Measurements from ENCODE around the gene ADCK2. TPM values are rescaled to one million over a fixed set of nuclear protein-coding genes. Genes with fewer than 3 reads are reported as not detected.

ADCK2 gene
- total RNA-seq, 4 donors from 2014 or later = 31.6 to 43.8 (median 37.4) TPM

DNA sequence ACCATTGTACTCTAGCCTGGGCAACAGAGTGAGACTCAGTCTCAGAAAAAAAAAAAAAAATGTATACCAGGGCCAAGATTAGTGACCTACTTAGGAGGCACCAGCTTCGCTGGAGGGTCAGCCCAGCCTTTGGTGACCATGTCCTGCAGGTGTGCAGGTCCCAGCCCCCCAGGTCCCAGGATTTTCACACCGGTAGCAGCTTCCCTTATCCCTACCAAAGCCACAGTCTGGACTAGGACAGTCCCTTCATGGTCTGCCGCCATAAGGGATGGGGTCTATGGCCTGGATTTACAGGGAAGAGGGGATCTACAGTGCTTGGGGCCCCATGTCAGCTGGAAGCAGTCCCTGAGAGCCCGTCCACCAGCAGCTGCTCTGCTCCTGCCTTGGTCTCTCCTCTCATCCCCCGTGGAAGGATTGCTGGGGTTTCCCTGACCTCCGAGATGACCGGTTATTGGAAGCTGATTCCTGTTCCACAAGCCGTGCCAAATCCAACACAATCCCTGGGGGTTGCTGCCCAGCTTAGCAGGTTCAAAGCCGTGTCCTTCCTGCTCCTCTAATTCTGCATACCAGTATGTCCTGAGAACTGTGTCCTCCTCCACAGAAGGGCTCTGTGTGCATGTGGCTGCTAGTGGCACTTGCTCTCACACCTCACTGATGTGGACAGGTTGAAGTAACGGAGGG is 12.8 kb downstream of the ADCK2 start:
- in situ Hi-C loops (cut with MboI; ENCODE audit: low pct_ligation_motif_present in 1 of 4, low pct_unique_long_range_greater_than_20kb in 1 of 4, low sequenced_read_pairs in 3 of 4) = loop anchor here (25.0 kb wide), 1 partner anchor 327 kb away; the partner anchor contains the start of gene MRPS33 (in 4 of the 4)
- intact Hi-C loops (cut with DNase I; ENCODE audit: low total_unique reads) = no loop called here
- peaks cover 0 to 25% (median 5%) of the 10 kb centered on the region in 4 donors for H3K36me3 ChIP-seq
- DNase-seq = no peak
- no peak overlapping the region for H3K4me3 ChIP-seq
- 86 to 89% methylated on average over 1 to 10 of the region's 10 CpGs for WGBS, 2 donors (ENCODE audit: low coverage in 1 of 2)
- H3K9me3 ChIP-seq = no peaks in the 10 kb centered on the region
- no peaks in the 10 kb centered on the region for H3K27me3 ChIP-seq
- no peak overlapping the region for H3K27ac ChIP-seq
- no peaks in the 10 kb centered on the region for H3K4me1 ChIP-seq
- no peak for TF ChIP-seq POLR2AphosphoS5 (IDR thresholded peaks at IDR 0.05)
- no peak for TF ChIP-seq POLR2A (IDR thresholded peaks at IDR 0.05)
- no peak for TF ChIP-seq EP300 (IDR thresholded peaks at IDR 0.05; ENCODE audit: low read depth)

DNA sequence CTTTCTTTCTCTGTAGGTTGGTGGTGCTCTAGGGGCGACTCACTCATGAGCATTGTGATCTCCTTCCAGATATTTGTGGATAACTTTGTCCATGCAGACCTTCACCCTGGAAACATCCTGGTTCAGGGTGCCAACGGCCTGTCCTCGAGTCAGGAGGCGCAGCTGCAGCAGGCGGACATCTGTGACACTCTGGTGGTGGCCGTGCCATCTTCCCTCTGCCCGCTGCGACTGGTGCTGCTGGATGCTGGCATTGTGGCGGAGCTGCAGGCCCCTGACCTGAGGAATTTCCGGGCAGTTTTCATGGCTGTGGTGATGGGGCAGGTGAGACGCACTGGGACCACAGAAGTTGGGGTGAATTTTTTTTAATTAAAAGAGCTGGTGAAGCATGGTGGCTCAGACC is 14.2 kb downstream of the ADCK2 start:
- 96% methylated on average over 11 of the region's 11 CpGs; no CpG with 5 or more reads in 1 of the 2 donors for WGBS, 2 donors (ENCODE audit: low coverage in 1 of 2)
- intact Hi-C loops (cut with DNase I; ENCODE audit: low total_unique reads) (no loop called here), in situ Hi-C loops (cut with MboI; ENCODE audit: low pct_ligation_motif_present in 1 of 4, low pct_unique_long_range_greater_than_20kb in 1 of 4, low sequenced_read_pairs in 3 of 4) (loop anchor here (25.0 kb wide), 1 partner anchor 325 kb away; the partner anchor contains the start of gene MRPS33 (in 4 of the 4))
- no peak for DNase-seq
- H3K36me3 ChIP-seq = peaks cover 0 to 19% (median 0%) of the 10 kb centered on the region in 4 donors
- no peak overlapping the region for H3K4me3 ChIP-seq
- H3K27me3 ChIP-seq = no peaks in the 10 kb centered on the region
- H3K9me3 ChIP-seq = no peaks in the 10 kb centered on the region
- TF ChIP-seq POLR2AphosphoS5 (IDR thresholded peaks at IDR 0.05) (no peak), POLR2A (IDR thresholded peaks at IDR 0.05) (no peak), EP300 (IDR thresholded peaks at IDR 0.05; ENCODE audit: low read depth) (no peak)
- TF ChIP-seq, protein P1, sequence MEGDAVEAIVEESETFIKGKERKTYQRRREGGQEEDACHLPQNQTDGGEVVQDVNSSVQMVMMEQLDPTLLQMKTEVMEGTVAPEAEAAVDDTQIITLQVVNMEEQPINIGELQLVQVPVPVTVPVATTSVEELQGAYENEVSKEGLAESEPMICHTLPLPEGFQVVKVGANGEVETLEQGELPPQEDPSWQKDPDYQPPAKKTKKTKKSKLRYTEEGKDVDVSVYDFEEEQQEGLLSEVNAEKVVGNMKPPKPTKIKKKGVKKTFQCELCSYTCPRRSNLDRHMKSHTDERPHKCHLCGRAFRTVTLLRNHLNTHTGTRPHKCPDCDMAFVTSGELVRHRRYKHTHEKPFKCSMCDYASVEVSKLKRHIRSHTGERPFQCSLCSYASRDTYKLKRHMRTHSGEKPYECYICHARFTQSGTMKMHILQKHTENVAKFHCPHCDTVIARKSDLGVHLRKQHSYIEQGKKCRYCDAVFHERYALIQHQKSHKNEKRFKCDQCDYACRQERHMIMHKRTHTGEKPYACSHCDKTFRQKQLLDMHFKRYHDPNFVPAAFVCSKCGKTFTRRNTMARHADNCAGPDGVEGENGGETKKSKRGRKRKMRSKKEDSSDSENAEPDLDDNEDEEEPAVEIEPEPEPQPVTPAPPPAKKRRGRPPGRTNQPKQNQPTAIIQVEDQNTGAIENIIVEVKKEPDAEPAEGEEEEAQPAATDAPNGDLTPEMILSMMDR (IDR thresholded peaks at IDR 0.05) = no peak
- no peak overlapping the region for H3K27ac ChIP-seq
- no peaks in the 10 kb centered on the region for H3K4me1 ChIP-seq

DNA sequence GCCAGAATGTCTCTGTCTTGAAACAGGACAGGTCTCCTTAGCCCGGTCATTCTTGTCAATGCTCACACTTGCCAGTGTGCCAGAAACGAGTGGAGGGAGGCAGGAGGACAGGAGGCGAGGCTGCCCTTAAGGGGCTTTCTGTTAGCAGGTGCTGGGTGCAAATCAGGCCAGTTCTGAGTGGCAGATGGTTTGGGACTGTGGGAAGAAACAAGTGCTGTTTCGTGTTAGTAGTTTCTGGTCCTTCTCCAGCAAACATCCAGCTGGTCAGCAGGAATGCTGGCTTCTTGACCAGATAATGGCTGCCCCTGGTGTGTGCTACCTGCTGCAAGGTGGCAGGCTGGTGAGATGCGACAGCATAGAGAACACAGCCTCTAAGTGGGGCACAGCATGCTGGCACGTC is 15.6 kb downstream of the ADCK2 start:
- no peak for DNase-seq
- no peaks in the 10 kb centered on the region for H3K4me1 ChIP-seq
- intact Hi-C loops (cut with DNase I; ENCODE audit: low total_unique reads) = no loop called here
- H3K36me3 ChIP-seq = peaks cover 0 to 15% (median 0%) of the 10 kb centered on the region in 4 donors
- H3K9me3 ChIP-seq = no peaks in the 10 kb centered on the region
- no peak overlapping the region for H3K27ac ChIP-seq
- no peaks in the 10 kb centered on the region for H3K27me3 ChIP-seq
- 89% methylated on average over 6 of the region's 6 CpGs; no CpG with 5 or more reads in 1 of the 2 donors for WGBS, 2 donors (ENCODE audit: low coverage in 1 of 2)
- in situ Hi-C loops (cut with MboI; ENCODE audit: low pct_ligation_motif_present in 1 of 4, low pct_unique_long_range_greater_than_20kb in 1 of 4, low sequenced_read_pairs in 3 of 4) = loop anchor here (25.0 kb wide), 1 partner anchor 324 kb away; the partner anchor contains the start of gene MRPS33 (in 4 of the 4)
- TF ChIP-seq POLR2A (IDR thresholded peaks at IDR 0.05) (no peak), EP300 (IDR thresholded peaks at IDR 0.05; ENCODE audit: low read depth) (no peak), POLR2AphosphoS5 (IDR thresholded peaks at IDR 0.05) (no peak)
- TF ChIP-seq, protein P1 (IDR thresholded peaks at IDR 0.05) = no peak
- H3K4me3 ChIP-seq = no peak overlapping the region

DNA sequence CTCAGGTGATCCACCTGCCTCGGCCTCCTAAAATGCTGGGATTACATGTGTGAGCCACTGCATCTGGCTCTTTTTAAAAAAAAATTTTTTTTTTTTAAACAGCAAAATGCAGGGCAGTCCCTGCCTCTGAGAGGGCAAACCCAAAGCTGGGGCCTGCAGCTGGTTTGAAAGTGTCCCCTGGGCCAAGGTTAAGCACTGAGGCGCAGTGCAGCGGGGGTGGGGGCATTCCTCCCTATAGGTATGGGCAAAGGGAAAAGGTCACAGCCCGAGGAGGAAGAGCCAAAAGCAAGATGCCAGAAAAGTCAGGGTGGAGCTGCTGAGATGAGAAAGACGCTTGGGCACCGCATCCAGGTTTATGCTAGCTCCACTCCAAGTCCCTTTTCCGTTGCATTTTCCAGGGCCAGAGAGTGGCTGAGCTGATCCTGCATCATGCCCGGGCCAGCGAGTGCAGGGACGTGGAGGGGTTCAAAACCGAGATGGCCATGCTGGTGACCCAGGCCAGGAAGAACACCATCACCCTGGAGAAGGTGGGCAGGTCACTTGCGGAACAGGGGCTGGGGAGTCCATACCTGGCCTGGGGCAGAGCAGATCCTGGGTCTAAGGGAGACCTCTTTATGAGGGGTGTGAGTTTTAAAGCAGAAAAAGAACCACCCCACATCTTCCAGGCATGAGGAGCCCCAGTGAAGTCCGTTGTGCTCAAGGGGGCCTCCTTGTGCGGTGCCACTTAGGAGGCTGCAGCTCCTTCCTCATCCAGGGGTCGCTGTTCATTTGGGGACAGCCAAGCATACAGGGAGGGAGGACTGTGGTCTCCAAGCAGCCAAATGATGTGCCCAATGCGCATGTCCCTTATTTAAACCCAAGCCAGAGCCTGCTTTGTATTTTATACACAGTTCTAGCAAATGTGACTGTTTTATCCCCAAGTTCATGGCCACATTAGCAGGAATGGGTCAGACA is 16.7 kb downstream of the ADCK2 start:
- TF ChIP-seq, protein P1 (IDR thresholded peaks at IDR 0.05) = no peak
- TF ChIP-seq EP300 (IDR thresholded peaks at IDR 0.05; ENCODE audit: low read depth) = no peak
- TF ChIP-seq POLR2AphosphoS5 (IDR thresholded peaks at IDR 0.05) = no peak
- TF ChIP-seq POLR2A (IDR thresholded peaks at IDR 0.05) = no peak
- DNase-seq = no peak

More for the DNA sequence above, 16.7 kb downstream of the ADCK2 start:
- Histone ChIP-seq H3K9me3 (no peaks in the 10 kb centered on the region), H3K4me3 (no peak overlapping the region), H3K27ac (no peak overlapping the region), H3K4me1 (no peaks in the 10 kb centered on the region), H3K36me3 (peaks cover 0 to 15% (median 0%) of the 10 kb centered on the region in 4 donors), H3K27me3 (no peaks in the 10 kb centered on the region)
- intact Hi-C loops (cut with DNase I; ENCODE audit: low total_unique reads) (no loop called here), in situ Hi-C loops (cut with MboI; ENCODE audit: low pct_ligation_motif_present in 1 of 4, low pct_unique_long_range_greater_than_20kb in 1 of 4, low sequenced_read_pairs in 3 of 4) (loop anchor here (25.0 kb wide), 1 partner anchor 323 kb away; the partner anchor contains the start of gene MRPS33 (in 4 of the 4))
- 91 to 95% methylated on average over 7 to 16 of the region's 16 CpGs for WGBS, 2 donors (ENCODE audit: low coverage in 1 of 2)

Data from transverse colon (tissue), 4 donors.